ENCODE results near the gene ABLIM2.

Gene ABLIM2

DNA sequence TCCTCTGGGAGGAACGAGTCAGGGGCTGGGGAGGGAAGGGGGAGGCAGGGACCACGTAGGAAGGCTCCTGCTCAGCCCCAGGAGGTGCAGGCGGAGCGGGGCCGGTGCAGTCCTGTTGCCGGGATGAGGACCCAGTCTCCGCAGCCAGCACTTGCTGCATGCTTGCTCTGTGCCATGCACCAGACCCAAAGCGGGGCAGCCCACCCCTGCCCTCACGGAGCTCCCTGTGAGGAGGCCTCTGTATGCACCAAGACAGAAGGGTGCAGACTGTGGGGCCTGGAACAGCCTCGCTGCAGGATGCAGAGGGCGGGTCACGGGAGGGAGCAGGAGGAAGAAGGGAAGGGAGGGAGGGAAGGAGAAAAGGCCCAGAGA, 61.9 kb downstream of the ABLIM2 start:
- TF ChIP-seq, protein P1, sequence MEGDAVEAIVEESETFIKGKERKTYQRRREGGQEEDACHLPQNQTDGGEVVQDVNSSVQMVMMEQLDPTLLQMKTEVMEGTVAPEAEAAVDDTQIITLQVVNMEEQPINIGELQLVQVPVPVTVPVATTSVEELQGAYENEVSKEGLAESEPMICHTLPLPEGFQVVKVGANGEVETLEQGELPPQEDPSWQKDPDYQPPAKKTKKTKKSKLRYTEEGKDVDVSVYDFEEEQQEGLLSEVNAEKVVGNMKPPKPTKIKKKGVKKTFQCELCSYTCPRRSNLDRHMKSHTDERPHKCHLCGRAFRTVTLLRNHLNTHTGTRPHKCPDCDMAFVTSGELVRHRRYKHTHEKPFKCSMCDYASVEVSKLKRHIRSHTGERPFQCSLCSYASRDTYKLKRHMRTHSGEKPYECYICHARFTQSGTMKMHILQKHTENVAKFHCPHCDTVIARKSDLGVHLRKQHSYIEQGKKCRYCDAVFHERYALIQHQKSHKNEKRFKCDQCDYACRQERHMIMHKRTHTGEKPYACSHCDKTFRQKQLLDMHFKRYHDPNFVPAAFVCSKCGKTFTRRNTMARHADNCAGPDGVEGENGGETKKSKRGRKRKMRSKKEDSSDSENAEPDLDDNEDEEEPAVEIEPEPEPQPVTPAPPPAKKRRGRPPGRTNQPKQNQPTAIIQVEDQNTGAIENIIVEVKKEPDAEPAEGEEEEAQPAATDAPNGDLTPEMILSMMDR (IDR thresholded peaks at IDR 0.05; ENCODE audit: insufficient read depth, low read length, poor library complexity, severe bottlenecking), result no peak
- Histone ChIP-seq H3K4me3 (replicated peaks; ENCODE audit: low read depth, low read length) (no peak overlapping the region), H3K27me3 (replicated peaks; ENCODE audit: control insufficient read depth, insufficient read depth, low read length) (no peaks in the 10 kb centered on the region)

DNA sequence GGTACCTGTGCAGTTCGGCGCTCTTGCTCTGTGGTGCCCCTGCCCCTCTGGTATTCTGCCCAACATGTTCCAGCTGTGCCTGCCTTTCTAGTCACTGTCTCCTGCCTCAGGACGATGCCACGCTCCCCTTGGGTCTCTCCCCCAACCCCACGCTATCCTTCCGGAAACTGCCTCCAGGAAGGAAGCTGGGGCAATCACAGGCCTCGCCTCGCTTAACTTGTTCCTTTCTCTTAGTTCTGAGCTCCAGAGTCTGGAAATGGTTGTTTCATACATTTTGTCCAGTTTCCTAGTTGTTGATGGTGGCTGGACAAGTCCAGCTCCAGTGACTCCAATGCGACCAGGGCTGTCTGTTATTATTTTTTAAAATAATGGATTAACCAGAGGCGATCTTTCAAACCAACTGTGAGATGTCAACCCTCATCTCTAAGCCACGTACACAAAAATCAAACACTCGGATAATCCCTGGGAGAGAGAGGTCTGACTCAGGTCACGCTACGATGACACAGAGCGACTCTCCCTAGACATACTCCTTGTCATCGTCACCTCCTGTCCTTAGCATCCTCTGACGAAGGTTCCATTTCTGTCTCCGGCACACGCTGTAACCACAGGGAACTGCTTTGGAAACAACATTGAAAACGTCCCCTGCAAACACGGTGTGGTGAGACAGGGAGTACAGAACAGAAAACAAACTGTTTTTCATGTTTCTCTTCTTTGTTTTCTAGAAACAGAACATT, 62.5 kb downstream of the ABLIM2 start:
- H3K4me3 ChIP-seq (replicated peaks; ENCODE audit: low read depth, low read length), result no peak overlapping the region
- no peaks in the 10 kb centered on the region for H3K27me3 ChIP-seq (replicated peaks; ENCODE audit: control insufficient read depth, insufficient read depth, low read length)
- TF ChIP-seq, protein P1 (IDR thresholded peaks at IDR 0.05; ENCODE audit: insufficient read depth, low read length, poor library complexity, severe bottlenecking), result no peak
- H3K36me3 ChIP-seq (ENCODE audit: control insufficient read depth, insufficient read depth, low read length), result no peaks in the 10 kb centered on the region
- no peak for DNase-seq (ENCODE audit: extremely low read depth, insufficient read length)

More for the DNA sequence above, 61.9 kb downstream of the ABLIM2 start:
- no peak for DNase-seq (ENCODE audit: extremely low read depth, insufficient read length)
- H3K36me3 ChIP-seq (ENCODE audit: control insufficient read depth, insufficient read depth, low read length), result no peaks in the 10 kb centered on the region

DNA sequence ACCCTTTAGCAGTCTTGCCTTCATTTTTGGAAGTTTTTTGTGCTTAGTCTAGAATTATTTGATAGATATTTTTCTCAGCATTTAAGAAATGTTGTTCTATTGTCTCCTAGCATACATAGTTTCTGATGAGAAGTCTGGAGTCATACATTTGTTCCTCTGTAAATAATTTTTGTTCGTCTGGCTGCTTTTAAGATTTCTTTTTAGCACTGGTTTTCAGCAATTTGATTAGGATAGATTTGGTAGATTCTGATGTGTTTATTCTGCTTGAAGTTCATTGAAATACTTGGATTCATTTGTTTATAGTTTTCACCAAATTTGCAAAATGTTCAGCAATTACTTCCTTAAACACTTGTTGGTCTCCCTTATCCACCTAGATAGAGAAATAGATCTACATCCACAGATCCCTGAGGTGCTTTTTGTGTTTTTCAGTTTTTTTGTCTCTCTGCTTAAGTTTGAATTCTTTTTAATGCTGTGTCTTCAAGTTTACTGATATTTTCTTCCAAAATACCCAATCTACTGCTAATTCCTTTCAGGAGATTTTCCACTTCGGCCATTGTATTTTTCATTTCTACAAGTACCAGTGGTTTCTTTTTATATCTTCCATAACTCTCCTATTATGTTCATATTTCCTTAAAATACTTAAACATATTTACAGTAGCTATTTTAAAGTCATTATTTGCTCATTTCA, 64.9 kb downstream of the ABLIM2 start:
- H3K4me3 ChIP-seq (replicated peaks; ENCODE audit: low read depth, low read length), result no peak overlapping the region
- H3K27me3 ChIP-seq (replicated peaks; ENCODE audit: control insufficient read depth, insufficient read depth, low read length), result no peaks in the 10 kb centered on the region
- H3K36me3 ChIP-seq (ENCODE audit: control insufficient read depth, insufficient read depth, low read length), result no peaks in the 10 kb centered on the region
- TF ChIP-seq, protein P1 (IDR thresholded peaks at IDR 0.05; ENCODE audit: insufficient read depth, low read length, poor library complexity, severe bottlenecking), result no peak
- DNase-seq (ENCODE audit: extremely low read depth, insufficient read length), result no peak

DNA sequence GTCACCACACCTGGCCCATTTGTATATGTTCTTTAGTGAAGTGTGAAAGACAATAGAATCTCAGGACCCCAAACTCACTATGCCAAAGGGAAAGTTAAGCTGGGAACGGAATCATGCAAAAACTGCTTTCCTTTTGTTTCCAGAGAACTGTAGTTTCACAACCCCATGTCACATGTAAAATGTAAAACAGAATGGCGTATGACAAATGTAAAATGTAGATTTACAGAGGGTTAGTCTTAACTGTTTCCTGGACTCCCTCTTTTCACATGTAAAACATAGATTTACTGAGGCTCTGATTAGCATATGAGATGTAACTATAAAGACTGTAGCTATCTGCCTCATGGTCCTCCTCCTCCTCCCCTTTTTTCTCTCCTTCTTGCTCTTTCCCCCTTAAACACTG, 66.3 kb downstream of the ABLIM2 start:
- TF ChIP-seq, protein P1 (IDR thresholded peaks at IDR 0.05; ENCODE audit: insufficient read depth, low read length, poor library complexity, severe bottlenecking), result no peak
- no peak for DNase-seq (ENCODE audit: extremely low read depth, insufficient read length)
- H3K4me3 ChIP-seq (replicated peaks; ENCODE audit: low read depth, low read length), result no peak overlapping the region

DNA sequence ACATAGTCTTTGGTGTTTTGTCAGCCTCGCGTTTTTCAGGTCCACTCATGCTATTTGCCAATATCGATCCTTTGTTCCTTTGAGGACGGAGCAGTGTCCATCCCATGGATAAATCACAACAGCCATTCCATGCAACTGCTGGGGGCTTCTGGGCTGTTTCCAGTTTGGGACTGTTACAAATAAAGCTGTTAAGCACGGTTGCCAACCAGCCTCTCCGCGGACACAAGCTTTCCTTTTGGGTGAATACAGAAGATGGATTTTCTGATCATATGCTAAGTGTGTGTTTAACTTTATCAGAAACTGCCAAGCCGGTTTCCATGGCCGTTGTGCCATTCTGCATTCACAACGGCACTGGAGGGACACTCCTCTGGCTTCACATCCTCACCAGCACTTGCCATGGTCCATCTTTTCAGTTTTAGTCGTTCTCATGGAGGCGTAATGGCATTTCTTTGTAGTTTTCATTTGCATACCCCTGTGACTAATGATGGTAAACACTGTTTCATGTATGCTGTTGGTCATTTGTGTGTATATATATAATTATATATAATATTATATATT, 67.8 kb downstream of the ABLIM2 start:
- no peaks in the 10 kb centered on the region for H3K36me3 ChIP-seq (ENCODE audit: control insufficient read depth, insufficient read depth, low read length)
- no peak for DNase-seq (ENCODE audit: extremely low read depth, insufficient read length)
- TF ChIP-seq, protein P1 (IDR thresholded peaks at IDR 0.05; ENCODE audit: insufficient read depth, low read length, poor library complexity, severe bottlenecking), result no peak

More for the DNA sequence above, 66.3 kb downstream of the ABLIM2 start:
- Histone ChIP-seq H3K36me3 (ENCODE audit: control insufficient read depth, insufficient read depth, low read length) (no peaks in the 10 kb centered on the region), H3K27me3 (replicated peaks; ENCODE audit: control insufficient read depth, insufficient read depth, low read length) (no peaks in the 10 kb centered on the region)

More for the DNA sequence above, 67.8 kb downstream of the ABLIM2 start:
- no peaks in the 10 kb centered on the region for H3K27me3 ChIP-seq (replicated peaks; ENCODE audit: control insufficient read depth, insufficient read depth, low read length)
- H3K4me3 ChIP-seq (replicated peaks; ENCODE audit: low read depth, low read length), result no peak overlapping the region

All from GM06990 (cell line).